Bone marrow (tissue), 2 donors: ENCODE results near the gene TMC3.

Experiments used
- DNase-seq, 2 donors: peaks; one replicate each; lab custom pipeline; 2025; lab: John Stamatoyannopoulos, UW

The TMC3 gene

GRCh38 chr15:81373775-81374395 is at the start of gene TMC3:
TMC3 (minus strand) TSS chr15:81374213; CDS start chr15:81374077, 136 bp downstream.
- no peak for DNase-seq

GRCh38 chr15:81421461-81421860 is 47.4 kb upstream of the TMC3 start:
- DNase-seq = no peak

- DNase-seq = no peak
These were observed 45.4 kb upstream of the TMC3 start for GRCh38 chr15:81419332-81419943.

GRCh38 chr15:81418891-81419290 is 44.9 kb upstream of the TMC3 start:
- no peak for DNase-seq

GRCh38 chr15:81418444-81418843 is 44.4 kb upstream of the TMC3 start:
- DNase-seq = no peak

GRCh38 chr15:81414274-81414968 is 40.4 kb upstream of the TMC3 start:
- peak in 1 of 2 donors; percentile 81 for DNase-seq

- DNase-seq = no peak
These were observed 39.8 kb upstream of the TMC3 start for GRCh38 chr15:81413851-81414250.

- no peak for DNase-seq
These were observed 38.1 kb upstream of the TMC3 start for GRCh38 chr15:81411969-81412633.

GRCh38 chr15:81411051-81411450 is 37.0 kb upstream of the TMC3 start:
- no peak for DNase-seq

GRCh38 chr15:81410318-81410753 is 36.3 kb upstream of the TMC3 start:
- DNase-seq = peak in 1 of 2 donors; percentile 54

GRCh38 chr15:81407718-81408117 is 33.7 kb upstream of the TMC3 start:
- no peak for DNase-seq

- no peak for DNase-seq
These were observed 33.2 kb upstream of the TMC3 start for GRCh38 chr15:81407176-81407575.

GRCh38 chr15:81400640-81401236 is 26.7 kb upstream of the TMC3 start:
- DNase-seq = peak in 1 of 2 donors; percentile 42

- no peak for DNase-seq
These were observed 25.0 kb upstream of the TMC3 start for GRCh38 chr15:81398910-81399551.

- DNase-seq = no peak
These were observed 24.4 kb upstream of the TMC3 start for GRCh38 chr15:81398456-81398855.

GRCh38 chr15:81394603-81395002 is 20.6 kb upstream of the TMC3 start:
- no peak for DNase-seq

GRCh38 chr15:81391657-81392056 is 17.6 kb upstream of the TMC3 start:
- no peak for DNase-seq

GRCh38 chr15:81388436-81388770 is 14.4 kb upstream of the TMC3 start:
- DNase-seq = no peak

- no peak for DNase-seq
These were observed 13.8 kb upstream of the TMC3 start for GRCh38 chr15:81387621-81388435.

GRCh38 chr15:81386947-81387346 is 12.9 kb upstream of the TMC3 start:
- no peak for DNase-seq

GRCh38 chr15:81385721-81386076 is 11.7 kb upstream of the TMC3 start:
- DNase-seq = no peak
